Measurements from ENCODE around the gene MTRFR. TPM values are rescaled to one million over a fixed set of nuclear protein-coding genes. Genes with fewer than 3 reads are reported as not detected.

Gene MTRFR
- total and polyA plus RNA-seq, 2 experiments from 2014 or later, result 7.5 to 21.3 TPM

GRCh38 chr12:123280971-123281370 is 47.7 kb downstream of the MTRFR start:
- in situ Hi-C loops (cut with MboI), result no loop called here
- Histone ChIP-seq H4K20me1 (ENCODE audit: insufficient read depth) (no peaks in the 10 kb centered on the region), H3K36me3 (ENCODE audit: low read depth) (no peaks in the 10 kb centered on the region), H3K79me2 (ENCODE audit: insufficient read depth) (no peaks in the 10 kb centered on the region), H2AFZ (no peak overlapping the region), H3K4me1 (ENCODE audit: insufficient read depth) (no peaks in the 10 kb centered on the region), H3K4me3 (no peak overlapping the region), H3K9me3 (ENCODE audit: low read depth) (no peaks in the 10 kb centered on the region), H3K9me2 (ENCODE audit: insufficient read depth) (no peaks in the 10 kb centered on the region), H3F3A (ENCODE audit: insufficient read depth) (no peaks in the 10 kb centered on the region), H3K4me2 (ENCODE audit: unreplicated experiment) (no peak overlapping the region), H3K9ac (no peak overlapping the region), H3K27me3 (replicated peaks; ENCODE audit: insufficient read depth) (no peaks in the 10 kb centered on the region), H3K27ac (no peak overlapping the region)
- no peak for DNase-seq
- TF ChIP-seq EZH2 (IDR thresholded peaks at IDR 0.05; ENCODE audit: insufficient read depth, poor library complexity, severe bottlenecking), result no peak
- TF ChIP-seq EZH2phosphoT487 (IDR thresholded peaks at IDR 0.05; ENCODE audit: insufficient read depth, low read depth), result no peak
- WGBS, 2 experiments (ENCODE audit: low coverage in 1 of 2, low lambda C conversion rate in 2 of 2, missing lambda C conversion rate in 2 of 2), result 72 to 88% methylated on average over 2 of the region's 2 CpGs

- TF ChIP-seq EZH2phosphoT487 (IDR thresholded peaks at IDR 0.05; ENCODE audit: insufficient read depth, low read depth) (no peak), EZH2 (IDR thresholded peaks at IDR 0.05; ENCODE audit: insufficient read depth, poor library complexity, severe bottlenecking) (no peak)
- in situ Hi-C loops (cut with MboI), result no loop called here
- H3K4me2 ChIP-seq (ENCODE audit: unreplicated experiment), result no peak overlapping the region
These were observed 48.9 kb downstream of the MTRFR start for GRCh38 chr12:123282111-123282510.

GRCh38 chr12:123283461-123283860 is 50.2 kb downstream of the MTRFR start:
- Histone ChIP-seq H3K4me1 (ENCODE audit: insufficient read depth) (no peaks in the 10 kb centered on the region), H3K9ac (no peak overlapping the region), H3K9me2 (ENCODE audit: insufficient read depth) (no peaks in the 10 kb centered on the region), H3K4me3 (no peak overlapping the region), H3K79me2 (ENCODE audit: insufficient read depth) (no peaks in the 10 kb centered on the region), H3K4me2 (ENCODE audit: unreplicated experiment) (no peak overlapping the region), H3K27ac (no peak overlapping the region), H3K36me3 (ENCODE audit: low read depth) (no peaks in the 10 kb centered on the region), H4K20me1 (ENCODE audit: insufficient read depth) (no peaks in the 10 kb centered on the region), H3F3A (ENCODE audit: insufficient read depth) (0 out of 2 replicates have a peak, but pooled peaks cover 7% of the 10 kb centered on the region), H3K9me3 (ENCODE audit: low read depth) (no peaks in the 10 kb centered on the region), H2AFZ (no peak overlapping the region), H3K27me3 (replicated peaks; ENCODE audit: insufficient read depth) (no peaks in the 10 kb centered on the region)
- WGBS, 2 experiments (ENCODE audit: low coverage in 1 of 2, low lambda C conversion rate in 2 of 2, missing lambda C conversion rate in 2 of 2), result 96 to 98% methylated on average over 8 of the region's 8 CpGs
- TF ChIP-seq EZH2 (IDR thresholded peaks at IDR 0.05; ENCODE audit: insufficient read depth, poor library complexity, severe bottlenecking), result no peak
- no peak for TF ChIP-seq EZH2phosphoT487 (IDR thresholded peaks at IDR 0.05; ENCODE audit: insufficient read depth, low read depth)
- no peak for DNase-seq
- in situ Hi-C loops (cut with MboI), result no loop called here

More at GRCh38 chr12:123282111-123282510, 48.9 kb downstream of the MTRFR start:
- 76 to 85% methylated on average over 10 of the region's 10 CpGs for WGBS, 2 experiments (ENCODE audit: low coverage in 1 of 2, low lambda C conversion rate in 2 of 2, missing lambda C conversion rate in 2 of 2)
- Histone ChIP-seq H3K4me3 (no peak overlapping the region), H3K79me2 (ENCODE audit: insufficient read depth) (no peaks in the 10 kb centered on the region), H3F3A (ENCODE audit: insufficient read depth) (0 out of 2 replicates have a peak, but pooled peaks cover 6% of the 10 kb centered on the region), H3K27ac (no peak overlapping the region), H3K27me3 (replicated peaks; ENCODE audit: insufficient read depth) (no peaks in the 10 kb centered on the region), H3K9me3 (ENCODE audit: low read depth) (no peaks in the 10 kb centered on the region), H3K9ac (no peak overlapping the region), H2AFZ (no peak overlapping the region), H3K36me3 (ENCODE audit: low read depth) (no peaks in the 10 kb centered on the region), H3K9me2 (ENCODE audit: insufficient read depth) (no peaks in the 10 kb centered on the region), H4K20me1 (ENCODE audit: insufficient read depth) (no peaks in the 10 kb centered on the region), H3K4me1 (ENCODE audit: insufficient read depth) (no peaks in the 10 kb centered on the region)
- no peak for DNase-seq

- Histone ChIP-seq H3K9me3 (ENCODE audit: low read depth) (no peaks in the 10 kb centered on the region), H3K9ac (no peak overlapping the region), H3K27me3 (replicated peaks; ENCODE audit: insufficient read depth) (no peaks in the 10 kb centered on the region), H3K4me1 (ENCODE audit: insufficient read depth) (no peaks in the 10 kb centered on the region), H3K79me2 (ENCODE audit: insufficient read depth) (no peaks in the 10 kb centered on the region), H2AFZ (no peak overlapping the region), H3K4me2 (ENCODE audit: unreplicated experiment) (no peak overlapping the region), H3K4me3 (no peak overlapping the region), H3K36me3 (ENCODE audit: low read depth) (peaks cover 6% of the 10 kb centered on the region; the same call in 1 of the 2 replicates), H4K20me1 (ENCODE audit: insufficient read depth) (no peaks in the 10 kb centered on the region), H3F3A (ENCODE audit: insufficient read depth) (0 out of 2 replicates have a peak, but pooled peaks cover 7% of the 10 kb centered on the region), H3K27ac (no peak overlapping the region), H3K9me2 (ENCODE audit: insufficient read depth) (no peaks in the 10 kb centered on the region)
- TF ChIP-seq EZH2 (IDR thresholded peaks at IDR 0.05; ENCODE audit: insufficient read depth, poor library complexity, severe bottlenecking) (no peak), EZH2phosphoT487 (IDR thresholded peaks at IDR 0.05; ENCODE audit: insufficient read depth, low read depth) (no peak)
- in situ Hi-C loops (cut with MboI), result no loop called here
- WGBS, 2 experiments (ENCODE audit: low coverage in 1 of 2, low lambda C conversion rate in 2 of 2, missing lambda C conversion rate in 2 of 2), result 97 to 99% methylated on average over 4 of the region's 4 CpGs
- DNase-seq, result no peak
These were observed 51.4 kb downstream of the MTRFR start for GRCh38 chr12:123284669-123285068.
